MM.1S (cell line): ENCODE results near the gene CREM.

Source experiments
- DNase-seq: peaks from one replicate; pipeline ENCODE4 v3.0.0-alpha.2; 2015
- H2AFZ ChIP-seq: fragments of 300-600 bp; sonication (generic); 2 replicates; pipeline ENCODE4 v1.6.0; 2016; ENCODE audit warnings: antibody characterized with exemption, low read length
- H3F3A ChIP-seq: fragments of 300-600 bp; sonication (generic); 2 replicates; pipeline ENCODE4 v1.6.1; 2016; ENCODE audit warnings: mild to moderate bottlenecking, antibody characterized with exemption, low read length, moderate library complexity, mixed read lengths; ENCODE audit not compliant: insufficient read depth
- H3K27ac ChIP-seq: fragments of 300-600 bp; sonication (generic); 2 replicates; pipeline ENCODE4 v1.5.1; 2016; ENCODE audit warnings: mild to moderate bottlenecking, low read length
- H3K27me3 ChIP-seq: fragments of 300-600 bp; sonication (generic); replicated peaks from 2 replicates; pipeline ENCODE4 v1.6.0; 2016; ENCODE audit warnings: low read length; ENCODE audit not compliant: insufficient read depth
- H3K36me3 ChIP-seq: fragments of 300-600 bp; sonication (generic); replicated peaks from 2 replicates; pipeline ENCODE4 v1.6.1; 2016; ENCODE audit warnings: mild to moderate bottlenecking, low read length, mixed read lengths; ENCODE audit not compliant: insufficient read depth
- H3K4me1 ChIP-seq: fragments of 300-600 bp; sonication (generic); 2 replicates; pipeline ENCODE4 v1.6.1; 2016; ENCODE audit warnings: low read length, mixed read lengths
- H3K4me2 ChIP-seq: fragments of 300-600 bp; sonication (generic); 2 replicates; pipeline ENCODE4 v1.6.0; 2016; ENCODE audit warnings: low read depth, low read length
- H3K4me3 ChIP-seq: fragments of 300-600 bp; sonication (generic); 2 replicates; pipeline ENCODE4 v1.5.1; 2016; ENCODE audit warnings: low read length, mixed read lengths
- H3K79me2 ChIP-seq: fragments of 300-600 bp; sonication (generic); 2 replicates; pipeline ENCODE4 v1.6.1; 2016; ENCODE audit warnings: mixed run types, low read length, mixed read lengths
- H3K9ac ChIP-seq: fragments of 300-600 bp; sonication (generic); 2 replicates; pipeline ENCODE4 v1.6.1; 2016; ENCODE audit warnings: low read length, mixed read lengths
- H3K9me2 ChIP-seq: fragments of 300-600 bp; sonication (generic); replicated peaks from 2 replicates; pipeline ENCODE4 v1.6.1; 2016; ENCODE audit warnings: mild to moderate bottlenecking, low read length, mixed read lengths; ENCODE audit not compliant: insufficient read depth
- H3K9me3 ChIP-seq: fragments of 300-600 bp; sonication (generic); replicated peaks from 2 replicates; pipeline ENCODE4 v1.6.1; 2016; ENCODE audit warnings: mild to moderate bottlenecking, low read length, mixed read lengths; ENCODE audit not compliant: insufficient read depth
- H4K20me1 ChIP-seq: fragments of 300-600 bp; sonication (generic); 2 replicates; pipeline ENCODE4 v1.6.1; 2016; ENCODE audit warnings: mild to moderate bottlenecking, low read length, moderate library complexity, mixed read lengths; ENCODE audit not compliant: insufficient read depth
- CTCF ChIP-seq: fragments of 300-600 bp; sonication (generic); IDR thresholded peaks from 2 replicates; pipeline ENCODE4 v1.5.1; 2016; ENCODE audit warnings: antibody characterized with exemption, low read length, mixed read lengths
- EZH2 ChIP-seq: fragments of 300-600 bp; sonication (generic); optimal IDR thresholded peaks from 2 replicates; pipeline ENCODE3; 2017; ENCODE audit warnings: low read depth, mild to moderate bottlenecking, antibody characterized with exemption, low read length, mixed read lengths
- EZH2phosphoT487 ChIP-seq: fragments of 300-600 bp; sonication (generic); IDR thresholded peaks from 2 replicates; pipeline ENCODE4 v1.6.1; 2018; ENCODE audit warnings: antibody characterized with exemption, low read length

The CREM gene

GRCh38 chr10:35246770-35247343 lies 120.2 kb downstream of the CREM start:
- Histone ChIP-seq H3K27me3 (no peaks in the 10 kb centered on the region), H3K36me3 (no peaks in the 10 kb centered on the region), H3K4me3 (no peak overlapping the region), H4K20me1 (no peaks in the 10 kb centered on the region), H3K9ac (no peak overlapping the region), H3F3A (no peaks in the 10 kb centered on the region), H2AFZ (no peak overlapping the region), H3K9me3 (no peaks in the 10 kb centered on the region), H3K4me2 (no peak overlapping the region), H3K9me2 (no peaks in the 10 kb centered on the region), H3K27ac (no peak overlapping the region), H3K4me1 (no peaks in the 10 kb centered on the region), H3K79me2 (no peaks in the 10 kb centered on the region)
- DNase-seq, result no peak
- no peak for TF ChIP-seq EZH2
- no peak for TF ChIP-seq EZH2phosphoT487
- no peak for TF ChIP-seq CTCF

- Histone ChIP-seq H3K9ac (no peak overlapping the region), H3K4me1 (no peaks in the 10 kb centered on the region), H2AFZ (no peak overlapping the region), H3K9me3 (no peaks in the 10 kb centered on the region), H3K27me3 (no peaks in the 10 kb centered on the region), H4K20me1 (no peaks in the 10 kb centered on the region), H3K36me3 (no peaks in the 10 kb centered on the region), H3K27ac (no peak overlapping the region), H3K4me3 (no peak overlapping the region), H3K9me2 (no peaks in the 10 kb centered on the region), H3K4me2 (no peak overlapping the region), H3F3A (no peaks in the 10 kb centered on the region), H3K79me2 (no peaks in the 10 kb centered on the region)
- DNase-seq, result no peak
- no peak for TF ChIP-seq EZH2phosphoT487
- TF ChIP-seq EZH2, result no peak
- TF ChIP-seq CTCF, result no peak
Measured at GRCh38 chr10:35251373-35252100, 124.9 kb downstream of the CREM start.

- Histone ChIP-seq H3K9ac (no peak overlapping the region), H3K9me3 (no peaks in the 10 kb centered on the region; the same call in 1 of the 2 replicates), H4K20me1 (no peaks in the 10 kb centered on the region), H3K27ac (no peak overlapping the region), H3K4me2 (no peak overlapping the region), H3F3A (no peaks in the 10 kb centered on the region), H3K27me3 (no peaks in the 10 kb centered on the region), H3K9me2 (no peaks in the 10 kb centered on the region), H3K79me2 (no peaks in the 10 kb centered on the region), H3K4me1 (no peaks in the 10 kb centered on the region), H3K4me3 (no peak overlapping the region), H2AFZ (no peak overlapping the region), H3K36me3 (no peaks in the 10 kb centered on the region)
- DNase-seq, result no peak
- TF ChIP-seq EZH2phosphoT487 (no peak), CTCF (no peak), EZH2 (no peak)
Measured at GRCh38 chr10:35257057-35257983, 130.7 kb downstream of the CREM start.
